HEK293T (cell line): Measurements from ENCODE around the gene KCNQ2.

ENCODE experiments used
- ARNT ChIP-seq: fragments of 450-650 bp; IDR thresholded peaks from 2 replicates; pipeline ENCODE4 v1.6.1; 2017; ENCODE audit warnings: mild to moderate bottlenecking
- ELF4 ChIP-seq: fragments of 450-650 bp; IDR thresholded peaks from 2 replicates; pipeline ENCODE4 v1.6.1; 2017; ENCODE audit warnings: antibody characterized with exemption
- FOXA1 ChIP-seq: fragments of 450-650 bp; IDR thresholded peaks from 2 replicates; pipeline ENCODE4 v1.6.1; 2016; ENCODE audit warnings: mild to moderate bottlenecking
- FOXK2 ChIP-seq: fragments of 450-650 bp; IDR thresholded peaks from 2 replicates; pipeline ENCODE4 v1.6.1; 2016; ENCODE audit warnings: mild to moderate bottlenecking
- LEF1 ChIP-seq: fragments of 450-650 bp; IDR thresholded peaks from 2 replicates; pipeline ENCODE4 v1.6.1; 2017; ENCODE audit warnings: mild to moderate bottlenecking, borderline replicate concordance

DNA sequence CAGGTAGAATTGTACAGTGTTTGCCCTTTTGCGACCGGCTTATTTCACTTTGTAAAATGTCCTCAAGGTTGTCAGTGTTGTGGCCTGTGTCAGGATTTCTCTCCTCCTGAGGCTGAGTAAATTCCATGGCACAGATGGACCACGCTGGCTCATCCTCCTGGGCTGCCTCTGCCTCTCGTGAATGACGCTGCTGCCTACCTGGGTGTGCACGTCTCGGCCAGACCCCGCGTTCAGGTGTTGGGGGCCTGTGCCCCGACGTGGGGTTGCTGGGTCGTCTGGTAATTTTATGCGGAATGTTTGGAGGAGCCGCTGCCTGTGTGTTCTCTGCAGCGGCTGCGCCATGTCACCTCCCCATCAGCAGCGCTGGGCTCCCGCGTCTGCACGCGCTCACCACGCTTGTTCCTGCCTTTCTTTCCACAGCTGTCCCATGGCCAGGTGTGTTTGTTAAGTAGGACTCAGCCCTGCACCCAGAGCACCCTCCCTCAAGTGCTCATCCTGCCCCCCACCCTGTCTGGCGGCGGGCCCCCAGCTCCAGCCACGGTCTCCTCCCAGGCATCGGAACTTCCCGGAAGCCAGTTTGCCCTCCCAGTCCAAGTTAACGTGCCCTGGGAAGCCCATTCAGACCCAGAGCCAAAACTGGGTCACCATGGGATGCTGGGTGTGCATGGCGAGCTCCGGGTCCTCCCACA lies 75.2 kb downstream of the KCNQ2 start:
- TF ChIP-seq FOXK2 (no peak), LEF1 (no peak), FOXA1 (no peak), ARNT (no peak), ELF4 (no peak)
